ENCODE measurements around the gene NRG3.

NRG3 gene

GRCh38 chr10:82691211-82691610 lies 816.2 kb downstream of the NRG3 start:
- DNase-seq (ENCODE audit: low read depth) = no peak

DNA sequence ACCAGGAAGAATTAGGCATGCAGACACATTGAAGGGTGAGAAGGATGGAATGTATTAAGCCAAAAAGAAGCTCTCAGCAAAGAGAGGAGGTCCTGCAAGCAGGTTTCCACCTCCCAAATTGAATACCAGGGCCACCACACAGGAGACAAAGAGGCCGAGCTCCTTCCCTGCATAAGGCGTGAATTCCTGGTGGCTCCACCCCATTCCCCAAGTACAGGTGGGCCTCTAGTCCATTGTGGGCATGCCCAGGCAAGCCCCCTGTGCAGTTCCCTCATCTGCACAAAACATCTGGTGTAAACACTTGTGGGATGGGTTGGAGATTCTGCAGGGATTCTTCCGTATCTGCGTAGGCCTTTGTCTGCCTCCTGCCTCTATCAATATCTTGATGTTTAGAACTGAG lies 817.5 kb downstream of the NRG3 start:
- DNase-seq (ENCODE audit: low read depth) = no peak

- DNase-seq (ENCODE audit: low read depth) = no peak
These were observed 846.8 kb downstream of the NRG3 start for GRCh38 chr10:82721831-82722230.

- DNase-seq (ENCODE audit: low read depth) = no peak
These were observed 847.3 kb downstream of the NRG3 start for GRCh38 chr10:82722273-82722672.

GRCh38 chr10:82736305-82736704 lies 861.3 kb downstream of the NRG3 start:
- DNase-seq (ENCODE audit: low read depth) = no peak

- DNase-seq (ENCODE audit: low read depth) = no peak
These were observed 862.6 kb downstream of the NRG3 start for GRCh38 chr10:82737549-82737948.

GRCh38 chr10:82738592-82738991 lies 863.6 kb downstream of the NRG3 start:
- DNase-seq (ENCODE audit: low read depth) = no peak

DNA sequence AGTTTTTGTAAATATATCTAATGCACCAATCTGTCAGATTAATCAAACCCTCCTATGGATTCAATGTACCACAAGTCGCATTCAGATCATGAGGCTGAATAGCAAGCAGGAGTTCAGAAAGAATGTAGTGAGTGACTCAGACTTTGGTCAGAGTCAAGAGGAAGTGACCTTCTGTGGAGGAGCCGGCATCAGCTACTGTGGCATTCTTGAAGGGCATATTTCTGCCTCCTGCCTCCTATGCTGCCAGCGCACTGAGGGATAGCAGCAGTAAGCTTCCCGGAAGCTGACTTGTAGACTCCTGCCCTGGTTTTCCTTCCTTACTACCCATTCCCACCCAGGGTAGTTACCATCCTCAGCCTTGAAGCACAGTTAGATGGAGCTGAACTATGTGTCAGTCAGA lies 867.5 kb downstream of the NRG3 start:
- DNase-seq (ENCODE audit: low read depth) = no peak

DNA sequence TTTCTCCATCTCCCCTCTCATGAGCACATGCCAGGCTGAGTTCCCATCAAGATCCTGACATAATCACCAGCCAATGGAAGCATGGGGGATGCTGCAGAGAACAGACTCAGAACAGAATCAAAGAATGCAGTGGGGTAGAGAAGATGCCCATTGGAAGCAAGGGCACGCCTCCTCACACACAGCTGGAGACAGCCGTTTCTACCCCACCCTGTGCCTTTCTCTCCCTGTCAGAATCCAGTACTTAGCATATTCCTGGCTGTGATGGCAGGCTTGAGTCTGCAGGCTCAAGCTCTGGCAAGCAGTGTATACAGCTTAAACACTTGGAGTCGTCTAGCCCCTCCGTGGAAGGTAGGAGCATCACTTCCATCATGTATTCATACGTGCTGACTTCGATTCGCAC lies 867.9 kb downstream of the NRG3 start:
- no peak for DNase-seq (ENCODE audit: low read depth)

GRCh38 chr10:82750538-82750937 lies 875.5 kb downstream of the NRG3 start:
- DNase-seq (ENCODE audit: low read depth) = no peak

DNA sequence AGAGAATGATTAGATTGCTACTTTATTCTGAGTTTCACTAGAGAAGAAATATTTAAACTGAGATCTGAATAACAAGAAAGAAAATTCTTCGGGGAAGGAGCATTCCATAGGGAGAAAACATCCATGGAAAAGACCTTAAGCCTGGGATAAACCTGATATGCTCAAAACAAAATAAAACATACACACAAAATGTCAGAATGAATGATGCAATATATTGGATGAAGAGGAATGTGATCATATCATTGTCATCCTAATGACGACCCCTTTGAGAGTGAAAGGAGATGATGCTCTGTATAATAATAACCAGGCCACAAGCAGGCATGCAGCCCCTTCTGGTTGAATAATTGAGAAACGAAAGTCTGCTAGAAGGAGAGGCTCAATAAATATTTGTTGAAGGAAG lies 882.4 kb downstream of the NRG3 start:
- no peak for DNase-seq (ENCODE audit: low read depth)

DNA sequence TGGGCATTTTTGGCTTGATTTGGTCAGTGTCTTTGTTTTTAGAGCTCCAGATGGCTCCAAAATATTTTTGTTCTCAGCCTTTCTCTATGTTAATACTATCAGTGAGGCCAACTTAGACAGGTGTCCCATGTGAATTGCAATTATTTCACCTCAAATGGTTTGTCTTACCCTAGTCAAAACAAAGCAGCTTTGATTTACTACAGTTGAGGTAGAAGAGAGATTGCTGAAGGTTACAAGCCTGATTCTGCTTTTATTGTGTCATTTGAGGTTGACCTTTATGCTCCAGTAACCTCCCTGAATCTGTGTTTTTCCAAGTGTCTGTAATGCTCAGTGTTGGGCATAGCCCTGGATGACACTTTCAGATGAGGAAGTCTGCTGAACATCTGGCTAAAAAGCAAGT lies 882.9 kb downstream of the NRG3 start:
- no peak for DNase-seq (ENCODE audit: low read depth)

DNA sequence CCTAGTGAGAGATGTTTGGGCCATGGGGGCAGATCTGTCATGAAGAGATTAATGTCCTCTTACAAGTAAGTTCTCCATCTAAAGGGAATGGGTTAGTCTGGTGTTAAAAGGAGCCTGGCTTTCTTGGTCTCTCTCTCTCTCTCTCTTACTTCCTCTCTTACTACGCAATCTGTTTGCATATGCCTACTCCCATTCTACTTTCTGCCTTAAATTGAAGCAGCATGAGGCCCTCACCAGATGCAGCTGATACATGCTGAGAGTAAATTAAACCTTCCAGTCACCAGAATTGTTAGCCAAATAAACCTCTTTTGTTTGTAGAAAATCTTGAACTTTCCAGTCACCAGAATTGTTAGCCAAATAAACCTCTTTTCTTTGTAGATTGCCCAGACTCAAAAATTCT lies 884.1 kb downstream of the NRG3 start:
- no peak for DNase-seq (ENCODE audit: low read depth)

DNA sequence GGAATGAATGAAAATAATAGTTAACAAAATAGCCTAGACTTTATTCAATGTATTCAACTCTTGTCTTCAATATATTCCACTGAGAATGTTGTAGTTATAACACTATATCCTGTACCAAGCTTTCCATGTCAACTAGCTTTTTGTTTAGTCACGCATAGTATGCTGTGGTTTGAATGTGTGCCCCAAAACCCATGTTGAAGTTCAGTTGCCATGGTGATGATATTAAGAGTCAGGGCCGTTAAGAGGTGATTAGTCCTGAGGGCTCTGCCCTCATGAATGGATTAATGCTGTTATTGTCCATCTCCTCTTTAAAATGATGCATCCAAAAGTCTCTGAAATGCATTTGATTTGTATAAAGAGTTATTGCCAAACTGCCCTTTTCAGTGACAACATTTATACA lies 887.6 kb downstream of the NRG3 start:
- DNase-seq (ENCODE audit: low read depth) = no peak

DNA sequence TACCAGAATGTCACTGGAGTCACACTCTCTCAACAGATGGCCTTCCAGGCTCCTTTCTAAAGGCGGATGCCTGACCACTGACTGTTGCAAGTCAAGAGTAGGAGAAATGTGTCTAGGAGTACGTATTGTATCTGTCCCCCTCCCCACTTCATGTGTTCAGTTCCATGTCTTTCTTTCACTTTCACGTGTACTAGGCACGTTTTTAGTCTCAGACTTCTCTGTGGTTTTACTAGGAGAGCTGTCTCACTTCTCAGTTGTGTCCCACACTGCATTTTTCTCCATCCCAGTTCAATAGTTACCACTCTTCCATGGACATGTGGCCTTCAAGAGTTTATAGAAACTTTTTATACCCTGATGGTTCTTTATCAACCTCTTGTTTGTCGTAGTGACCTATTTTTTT lies 893.0 kb downstream of the NRG3 start:
- DNase-seq (ENCODE audit: low read depth) = no peak

- DNase-seq (ENCODE audit: low read depth) = no peak
These were observed 903.9 kb downstream of the NRG3 start for GRCh38 chr10:82778908-82779307.

GRCh38 chr10:82796510-82796909 lies 921.5 kb downstream of the NRG3 start:
- no peak for DNase-seq (ENCODE audit: low read depth)

DNA sequence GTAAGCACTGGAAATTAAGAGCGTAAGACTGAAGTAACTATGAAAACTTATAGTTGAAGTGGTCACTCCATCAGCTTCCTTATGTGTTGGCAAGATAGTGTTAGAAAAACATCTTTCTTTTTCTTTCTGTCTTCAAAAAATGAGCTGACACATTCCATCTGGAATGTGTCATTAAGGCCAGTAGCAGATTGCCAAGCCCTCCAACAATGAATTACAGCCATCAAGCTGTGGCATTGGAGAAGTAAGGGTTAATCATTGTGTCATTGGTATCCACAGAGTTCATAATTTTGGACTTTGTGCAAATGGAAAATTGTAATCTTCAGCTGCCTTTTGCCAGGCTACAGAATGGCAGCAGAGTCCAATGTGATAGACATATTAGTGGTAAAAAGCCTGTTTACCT lies 926.3 kb downstream of the NRG3 start:
- DNase-seq (ENCODE audit: low read depth) = no peak

DNA sequence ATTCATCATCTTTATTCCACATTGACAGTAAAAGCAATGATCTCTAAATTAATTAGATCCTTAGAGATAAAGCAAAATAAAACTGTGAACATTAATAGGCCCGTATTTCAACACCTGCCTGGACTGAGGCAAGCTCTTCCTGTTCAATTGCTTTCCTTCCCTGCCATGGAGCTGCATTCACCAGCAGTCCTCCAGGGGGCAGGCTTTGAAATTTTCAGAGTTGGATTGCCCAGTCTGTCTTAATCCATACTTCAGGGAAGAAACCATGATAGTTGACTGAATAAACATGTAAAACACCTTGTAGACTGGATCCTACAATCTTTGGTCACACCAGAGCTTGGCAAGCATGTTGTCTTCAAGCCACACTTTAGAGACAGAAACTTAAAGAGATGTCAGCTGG lies 936.6 kb downstream of the NRG3 start:
- no peak for DNase-seq (ENCODE audit: low read depth)

DNA sequence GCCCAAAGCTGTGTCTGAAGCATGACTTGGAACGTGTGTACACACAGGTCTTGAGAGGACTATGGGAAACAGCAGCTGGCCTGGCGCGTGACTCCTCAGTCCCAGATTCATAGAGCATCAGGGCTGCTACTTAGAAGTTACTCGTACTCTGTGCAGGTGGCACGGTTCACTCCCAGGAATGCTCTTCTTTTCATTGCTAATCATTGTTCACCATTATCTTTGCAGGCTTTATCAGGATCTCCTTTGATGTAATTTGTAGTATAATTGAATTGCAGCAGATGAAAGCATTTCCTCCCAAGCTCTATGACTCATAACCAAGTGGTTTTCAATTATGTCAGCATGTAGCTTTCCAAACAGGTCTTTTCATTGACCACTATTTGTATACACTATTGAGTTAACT lies 938.9 kb downstream of the NRG3 start:
- DNase-seq (ENCODE audit: low read depth) = no peak

DNA sequence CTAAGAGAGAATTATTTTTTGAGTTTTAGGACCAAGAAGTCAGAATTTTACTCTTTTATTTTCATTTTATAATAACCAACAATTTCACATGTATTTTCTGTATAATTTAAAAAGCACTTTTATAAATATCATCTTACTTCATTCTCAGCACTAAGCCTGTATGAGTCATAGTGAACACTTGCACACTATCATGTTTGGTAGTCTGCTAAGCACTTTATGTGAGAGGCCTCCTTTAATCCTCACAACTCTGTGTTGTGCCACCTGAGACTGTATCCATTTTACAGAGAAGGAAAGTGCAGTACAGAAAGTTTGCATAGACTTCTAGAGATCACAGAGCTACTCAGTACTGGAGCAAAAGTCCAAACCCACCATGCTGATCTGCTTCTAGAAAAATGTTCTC lies 939.6 kb downstream of the NRG3 start:
- DNase-seq (ENCODE audit: low read depth) = no peak

DNA sequence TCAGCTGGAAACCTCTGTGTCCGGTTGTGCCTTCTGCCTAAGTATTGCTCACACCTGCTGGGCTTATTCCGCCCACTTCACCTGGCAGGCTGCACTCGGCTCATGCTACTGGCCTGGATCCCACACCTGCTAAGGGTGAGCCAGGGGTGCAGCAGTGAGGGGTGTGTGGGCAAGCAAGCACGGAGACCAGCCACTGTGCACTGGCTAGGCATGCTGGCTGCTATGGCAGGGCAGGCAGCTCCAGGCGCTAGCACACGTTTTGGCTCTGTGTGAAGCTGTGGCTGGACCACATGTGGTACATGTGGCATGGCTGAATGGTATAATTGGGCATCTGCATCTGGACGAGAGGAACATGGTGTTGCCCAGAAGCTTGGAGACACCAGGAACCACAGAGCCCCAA lies 940.7 kb downstream of the NRG3 start:
- no peak for DNase-seq (ENCODE audit: low read depth)

DNA sequence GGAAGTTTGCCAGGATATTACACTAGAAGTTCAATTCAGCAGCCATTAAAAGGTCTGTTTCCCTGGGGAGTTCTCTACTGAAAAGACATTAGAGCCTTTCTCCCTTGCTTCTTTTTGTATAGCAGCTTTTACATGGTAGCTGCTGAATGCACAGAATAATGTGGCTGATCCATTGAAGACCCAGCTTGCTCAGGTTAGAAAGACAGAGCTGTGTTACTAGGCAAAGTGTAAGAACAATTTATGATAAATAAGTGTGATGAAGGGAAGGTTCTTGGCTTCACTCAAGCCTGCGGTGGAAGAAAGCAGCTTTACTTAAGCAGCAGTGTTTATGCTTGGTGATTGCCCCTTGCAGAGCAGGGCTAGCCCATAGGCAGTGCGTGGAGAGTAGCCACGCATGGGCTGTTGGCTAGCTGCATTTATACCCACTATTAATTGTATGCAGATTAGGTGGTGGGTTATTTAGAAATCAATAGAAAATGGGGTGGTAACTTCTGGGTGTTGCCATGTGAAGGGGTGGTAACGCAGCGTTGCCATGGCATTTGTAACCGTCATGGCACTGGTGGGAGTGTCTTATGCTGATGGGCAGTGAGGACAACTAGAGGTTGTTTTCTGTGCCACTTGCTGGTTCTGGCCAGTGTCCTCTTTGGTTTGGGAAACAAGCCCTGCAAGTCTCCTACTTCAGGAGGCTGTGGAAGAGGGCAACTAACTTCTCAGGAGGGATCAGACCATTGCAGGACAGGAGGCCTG lies 942.9 kb downstream of the NRG3 start:
- DNase-seq (ENCODE audit: low read depth) = no peak

DNA sequence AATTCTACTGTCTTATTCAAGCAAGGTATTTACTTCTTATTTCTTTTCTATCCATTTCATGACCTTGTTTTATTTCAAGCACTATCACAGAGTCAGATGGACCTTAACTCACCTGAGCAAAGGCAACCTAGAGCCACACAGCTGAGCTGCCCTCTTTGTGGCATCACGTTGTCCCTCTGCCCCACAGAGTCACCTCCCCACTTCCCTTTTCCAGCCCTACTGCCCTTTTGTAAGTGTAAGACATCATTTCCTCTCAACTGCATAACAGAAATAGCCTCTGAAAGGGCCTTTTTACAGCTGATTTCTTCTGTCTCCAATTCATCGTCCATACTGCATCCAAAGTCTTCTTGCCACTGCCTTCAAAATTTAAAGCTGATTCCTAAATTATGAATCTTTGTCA lies 946.0 kb downstream of the NRG3 start:
- no peak for DNase-seq (ENCODE audit: low read depth)

- no peak for DNase-seq (ENCODE audit: low read depth)
These were observed 951.1 kb downstream of the NRG3 start for GRCh38 chr10:82826132-82826531.

Data from stimulated activated CD8-positive, alpha-beta memory T cell treated with anti-CD3 and anti-CD28 coated beads, Interleukin-7, amount 100 ng/mL, for 24 hours (primary cell).